K562 (cell line): ENCODE results near the gene MBD6. TPM values are rescaled to one million over a fixed set of nuclear protein-coding genes. Genes with fewer than 3 reads are reported as not detected.
"Not testable (repeated sequence)": the region's sequence is repeated elsewhere in the genome, so short reads cannot be mapped to it uniquely, and the experiment has no call there.

Source experiments
- ATAC-seq: fragments of 200-7000 bp; cut with Tn5 transposase; 3 replicates; pipeline ENCODE4 v1.9.1; 2020; ENCODE audit warnings: moderate library complexity
- BruUV-seq: library from RNA; stranded (reverse); fragments of 400-500 nt; replicated peaks from 2 replicates; lab custom pipeline; 2021; lab: Mats Ljungman, UMichigan
- CTCF ChIA-PET: fragments of 300-600 bp; formaldehyde crosslinking; extraction: SDS; loops from one replicate; lab custom pipeline; 2021; ENCODE audit warnings: low intra/inter-chr PET ratio; lab: Yijun Ruan, JAX
- POLR2A ChIA-PET: fragments of 300-600, 350-650 bp; sonication (Branson Sonifier 250); formaldehyde crosslinking; extraction: SDS; loops from one replicate; lab custom pipeline; 2021; ENCODE audit warnings: antibody characterized with exemption, inconsistent platforms; lab: Yijun Ruan, JAX
- DNase-seq, 4 experiments: peaks; one replicate each; pipeline versions ENCODE4 v3.0.0 to v3.0.0-alpha.2; 2011 to 2018; ENCODE audit warnings: low spot score in 3 of 4, mixed read lengths in 3 of 4; ENCODE audit errors: extremely low read depth in 1 of 4
- FAIRE-seq: peaks from 2 replicates; lab custom pipeline; 2011; peaks lifted over from hg19 to GRCh38; lab: Jason Lieb, UNC
- H2AFZ ChIP-seq: 2 replicates; pipeline ENCODE4 v1.6.0; 2011; ENCODE audit warnings: low read depth, low read length, control low read depth, inconsistent platforms
- H3K27ac ChIP-seq: fragments of 200-600 bp; 3 replicates; pipeline ENCODE4 v1.8.0; 2011; ENCODE audit warnings: low read depth, mild to moderate bottlenecking, control low read depth, inconsistent platforms, low read length, moderate library complexity, mixed read lengths; ENCODE audit errors: extremely low read depth
- H3K27me3 ChIP-seq, 2 experiments: fragments of 300-600 bp in 1 of 2; 2 replicates in 1 of 2; 3 replicates in 1 of 2; pipeline versions ENCODE4 v1.6.0 to v1.8.0; 2011; ENCODE audit warnings: inconsistent platforms in 2 of 2, low read length in 2 of 2, mild to moderate bottlenecking in 1 of 2, mixed read lengths in 1 of 2, moderate library complexity in 1 of 2; ENCODE audit not compliant: control insufficient read depth in 2 of 2, insufficient read depth in 2 of 2
- H3K36me3 ChIP-seq: fragments of 300-600 bp; 3 replicates; pipeline ENCODE4 v1.8.0; 2011; ENCODE audit warnings: mild to moderate bottlenecking, low read length, inconsistent platforms; ENCODE audit not compliant: control insufficient read depth, insufficient read depth
- H3K4me1 ChIP-seq, 2 experiments: fragments of 200-600 bp in 1 of 2; replicated peaks in 1 of 2; 2 replicates in 1 of 2; 3 replicates in 1 of 2; pipeline versions ENCODE4 v1.5.1 to v1.8.0; 2011; ENCODE audit warnings: inconsistent platforms in 2 of 2, low read length in 2 of 2, mild to moderate bottlenecking in 1 of 2, mixed read lengths in 1 of 2, moderate library complexity in 1 of 2; ENCODE audit not compliant: control insufficient read depth in 2 of 2, insufficient read depth in 2 of 2
- H3K4me2 ChIP-seq: 2 replicates; pipeline ENCODE4 v1.6.1; 2011; ENCODE audit warnings: low read length, control low read depth, inconsistent platforms, mixed read lengths; ENCODE audit not compliant: insufficient read depth
- H3K4me3 ChIP-seq: fragments of 200-600 bp; sonication (generic), shearing (Covaris generic); 2 replicates; pipeline ENCODE4 v1.5.1; 2016; ENCODE audit warnings: control low read depth, inconsistent platforms
- H3K79me2 ChIP-seq: fragments of 200-600 bp; 3 replicates; pipeline ENCODE4 v1.8.0; 2011; ENCODE audit warnings: low read length, inconsistent platforms; ENCODE audit not compliant: control insufficient read depth, insufficient read depth
- H3K9ac ChIP-seq, 2 experiments: 2 replicates each; pipeline versions ENCODE4 v1.6.0 to v1.6.1; 2011; ENCODE audit warnings: low read depth in 2 of 2, low read length in 2 of 2, control low read depth in 1 of 2, inconsistent platforms in 1 of 2, mild to moderate bottlenecking in 1 of 2, mixed read lengths in 1 of 2; ENCODE audit not compliant: insufficient read depth in 1 of 2
- H3K9me1 ChIP-seq: one replicate; pipeline ENCODE4 v1.6.0; 2011; ENCODE audit warnings: inconsistent platforms, mild to moderate bottlenecking, low read length, moderate library complexity; ENCODE audit not compliant: control insufficient read depth, insufficient read depth
- H3K9me3 ChIP-seq: replicated peaks from 2 replicates; pipeline ENCODE4 v1.5.1; 2011; ENCODE audit warnings: low read depth, low read length, inconsistent platforms; ENCODE audit not compliant: control insufficient read depth, insufficient read depth
- H4K20me1 ChIP-seq: replicated peaks from 2 replicates; pipeline ENCODE4 v1.6.1; 2011; ENCODE audit warnings: low read length, inconsistent platforms, mixed read lengths; ENCODE audit not compliant: control insufficient read depth, insufficient read depth
- POLR2G ChIP-seq: fragments of 200-400 bp; formaldehyde crosslinking; IDR thresholded peaks from 2 replicates; pipeline ENCODE4 v1.6.1; 2017; ENCODE audit warnings: low read depth, mild to moderate bottlenecking, antibody characterized with exemption, low read length, moderate library complexity
- RBFOX2 ChIP-seq: fragments of 200-400 bp; formaldehyde crosslinking; IDR thresholded peaks from 2 replicates; pipeline ENCODE4 v1.6.1; 2017; ENCODE audit warnings: low read depth, mild to moderate bottlenecking, low read length, moderate library complexity
- WGBS: fragments of 100-300 bp; shearing (Covaris generic); methylation state at CpG from one replicate; pipeline ENCODE4 v1.1.6; 2016; ENCODE audit warnings: low coverage, mixed read lengths; ENCODE audit not compliant: insufficient coverage; ENCODE audit errors: missing lambda C conversion rate; 5-methylcytosine and 5-hydroxymethylcytosine counted together
- in situ Hi-C: fragments of 300-500 bp; cut with MboI; formaldehyde crosslinking; loops from 4 replicates; pipeline ENCODE4 v1.15.0; 2018; ENCODE audit warnings: inconsistent platforms, mixed read lengths
- intact Hi-C: fragments of 100-400 bp; cut with micrococcal nuclease; formaldehyde crosslinking; loops from 2 replicates; pipeline ENCODE4 v1.14.2; 2022
- polyA plus RNA-seq, 8 experiments: library from polyadenylated mRNA; depleted of rRNA in 4 of 8; stranded (reverse) in 5 of 8; unstranded in 3 of 8; fragments of >200 nt; fragmentation: Nextera tagmentation in 2 of 8; fragmentation: Illumina TruSeq in 1 of 8; extraction: Ambion mirVana in 2 of 8; extraction: Trizol in 1 of 8; gene quantifications; 2 replicates each; pipeline versions ENCODE4 v1.2.1 to v1.2.3, GENCODE V29; 2011 to 2014; ENCODE audit warnings: inconsistent platforms in 1 of 8, missing spikeins in 1 of 8
- total RNA-seq, 7 experiments: library from RNA; depleted of rRNA in 6 of 7; stranded (reverse); fragments of >200 nt in 6 of 7; fragmentation: Illumina TruSeq in 2 of 7; extraction: Trizol in 2 of 7; gene quantifications; 2 replicates each; pipeline versions ENCODE4 v1.2.1 to v1.2.3, GENCODE V29; 2011 to 2021; ENCODE audit warnings: low replicate concordance in 1 of 7

Gene MBD6
- total and polyA plus RNA-seq, 9 of the 15 experiments (the other 6 are each of a cell fraction or from before 2014, with no cell fraction given), result 2.0 to 54.8 (median 3.8) TPM

- DNase-seq, in situ Hi-C loops, H3K27ac ChIP-seq, FAIRE-seq, H3K27me3 ChIP-seq, H3K4me3 ChIP-seq, CTCF ChIA-PET, ATAC-seq, BruUV-seq, H4K20me1 ChIP-seq, H3K4me2 ChIP-seq, H2AFZ ChIP-seq, H3K9me1 ChIP-seq, H3K79me2 ChIP-seq, H3K9ac ChIP-seq, H3K4me1 ChIP-seq, H3K9me3 ChIP-seq, intact Hi-C loops: not testable (repeated sequence)
- peaks cover 81% of the 10 kb centered on the region for H3K36me3 ChIP-seq
- POLR2A ChIA-PET, result interaction anchor here (0.7 to 7.1 kb wide), 3 partner anchors 14 to 28 kb away, joined by 3 to 184 read pairs (median 3); partner anchors contain the start of gene DDIT3
- TF ChIP-seq RBFOX2 (peak; percentile 34; the same call in 1 of the 2 replicates), POLR2G (peak; percentile 57)
- WGBS, result 96% methylated on average over 13 of the region's 22 CpGs
Measured at GRCh38 chr12:57502311-57502969, 20.2 kb upstream of the MBD6 start.

- DNase-seq, H3K4me1 ChIP-seq, H3K4me2 ChIP-seq, ATAC-seq, H3K9me3 ChIP-seq, BruUV-seq, H3K27me3 ChIP-seq, H3K27ac ChIP-seq, H3K4me3 ChIP-seq, H3K9me1 ChIP-seq, H4K20me1 ChIP-seq, H3K79me2 ChIP-seq, FAIRE-seq, intact Hi-C loops, CTCF ChIA-PET, H3K9ac ChIP-seq, in situ Hi-C loops, H2AFZ ChIP-seq: not testable (repeated sequence)
- WGBS, result 100% methylated on average over 3 of the region's 4 CpGs
- POLR2A ChIA-PET, result interaction anchor here (7.1 kb wide), 1 partner anchor 10 kb away, joined by 184 read pairs; the partner anchor contains the start of gene DDIT3
- peaks cover 70% of the 10 kb centered on the region for H3K36me3 ChIP-seq
Measured at GRCh38 chr12:57506541-57506940, 16.1 kb upstream of the MBD6 start.
